DND-41 (cell line): ENCODE results near the gene MRPL36.

Source experiments
- ATAC-seq: fragments of 200-7000 bp; cut with Tn5 transposase; 3 replicates; pipeline ENCODE4 v1.9.1; 2021; ENCODE audit warnings: low read depth; ENCODE audit not compliant: insufficient read depth
- DNase-seq: peaks from one replicate; pipeline ENCODE4 v3.0.0-alpha.2; 2020
- H2AFZ ChIP-seq: 2 replicates; pipeline ENCODE4 v1.6.0; 2012; ENCODE audit warnings: low read depth, low read length
- H3K27ac ChIP-seq: 2 replicates; pipeline ENCODE4 v1.5.1; 2012; ENCODE audit warnings: low read length, inconsistent platforms
- H3K27me3 ChIP-seq: fragments of 200-600 bp; sonication (generic); 2 replicates; pipeline ENCODE4 v1.6.0; 2012; ENCODE audit warnings: low read length, mild to moderate bottlenecking, inconsistent platforms; ENCODE audit not compliant: insufficient read depth, poor library complexity
- H3K36me3 ChIP-seq: 2 replicates; pipeline ENCODE4 v1.5.1; 2012; ENCODE audit warnings: low read length, inconsistent platforms; ENCODE audit not compliant: insufficient read depth
- H3K4me1 ChIP-seq: 2 replicates; pipeline ENCODE4 v1.5.1; 2012; ENCODE audit warnings: mild to moderate bottlenecking, low read length; ENCODE audit not compliant: insufficient read depth
- H3K4me2 ChIP-seq: 2 replicates; pipeline ENCODE4 v1.6.0; 2012; ENCODE audit warnings: mild to moderate bottlenecking, moderate library complexity, low read length, inconsistent platforms; ENCODE audit not compliant: insufficient read depth
- H3K4me3 ChIP-seq, 2 experiments: fragments of 200-600 bp in 1 of 2; shearing (Covaris generic) in 1 of 2; 2 replicates each; pipeline ENCODE4 v1.5.1; 2012 to 2016; ENCODE audit warnings: inconsistent platforms in 2 of 2, low read length in 2 of 2, mild to moderate bottlenecking in 2 of 2, low read depth in 1 of 2, moderate library complexity in 1 of 2
- H3K79me2 ChIP-seq: 2 replicates; pipeline ENCODE4 v1.6.0; 2012; ENCODE audit warnings: low read length, inconsistent platforms; ENCODE audit not compliant: insufficient read depth
- H3K9ac ChIP-seq: 2 replicates; pipeline ENCODE4 v1.6.0; 2012; ENCODE audit warnings: low read depth, mild to moderate bottlenecking, inconsistent platforms, low read length, moderate library complexity
- H3K9me3 ChIP-seq: 2 replicates; pipeline ENCODE4 v1.5.1; 2012; ENCODE audit warnings: low read length, moderate library complexity, mild to moderate bottlenecking, inconsistent platforms; ENCODE audit not compliant: insufficient read depth, severe bottlenecking
- H4K20me1 ChIP-seq: 2 replicates; pipeline ENCODE4 v1.6.0; 2012; ENCODE audit warnings: low read length; ENCODE audit not compliant: insufficient read depth
- EZH2 ChIP-seq: IDR thresholded peaks from 3 replicates; pipeline ENCODE4 v1.6.1; 2012; ENCODE audit warnings: borderline replicate concordance, low read depth, mild to moderate bottlenecking, moderate library complexity, low read length, inconsistent platforms; ENCODE audit not compliant: severe bottlenecking
- TF ChIP-seq, protein P1 (sequence below): IDR thresholded peaks from 2 replicates; pipeline ENCODE4 v1.5.1; 2012; ENCODE audit warnings: borderline replicate concordance, low read length, moderate library complexity, mild to moderate bottlenecking; ENCODE audit not compliant: poor library complexity, severe bottlenecking; ENCODE audit errors: extremely low read depth

MRPL36 gene

GRCh38 chr5:1793301-1793740 lies 6.3 kb downstream of the MRPL36 start:
- no peak overlapping the region for H3K4me2 ChIP-seq

DNA sequence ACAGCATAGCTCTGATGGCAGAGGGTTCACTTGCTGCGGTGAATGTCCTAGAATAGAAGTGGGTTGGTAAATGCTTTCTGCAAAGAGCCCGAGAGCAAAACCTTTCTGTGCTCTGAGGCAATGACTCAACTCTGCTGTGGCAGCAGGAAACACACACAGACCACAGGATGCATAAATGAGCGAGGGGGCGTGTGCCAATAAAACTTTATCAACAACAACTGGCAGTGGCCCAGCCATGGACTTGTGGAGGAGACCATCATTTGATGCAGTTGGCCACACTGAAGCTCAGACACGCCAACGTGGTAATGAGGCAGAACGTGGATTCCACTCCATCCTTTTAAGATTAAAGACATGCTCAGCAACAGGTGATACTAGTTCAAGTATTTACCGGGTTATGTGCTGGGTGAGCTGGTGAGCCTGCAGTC lies 6.8 kb downstream of the MRPL36 start:
- peak overlapping the region; percentile 59 for H3K27ac ChIP-seq
- TF ChIP-seq, protein P1, sequence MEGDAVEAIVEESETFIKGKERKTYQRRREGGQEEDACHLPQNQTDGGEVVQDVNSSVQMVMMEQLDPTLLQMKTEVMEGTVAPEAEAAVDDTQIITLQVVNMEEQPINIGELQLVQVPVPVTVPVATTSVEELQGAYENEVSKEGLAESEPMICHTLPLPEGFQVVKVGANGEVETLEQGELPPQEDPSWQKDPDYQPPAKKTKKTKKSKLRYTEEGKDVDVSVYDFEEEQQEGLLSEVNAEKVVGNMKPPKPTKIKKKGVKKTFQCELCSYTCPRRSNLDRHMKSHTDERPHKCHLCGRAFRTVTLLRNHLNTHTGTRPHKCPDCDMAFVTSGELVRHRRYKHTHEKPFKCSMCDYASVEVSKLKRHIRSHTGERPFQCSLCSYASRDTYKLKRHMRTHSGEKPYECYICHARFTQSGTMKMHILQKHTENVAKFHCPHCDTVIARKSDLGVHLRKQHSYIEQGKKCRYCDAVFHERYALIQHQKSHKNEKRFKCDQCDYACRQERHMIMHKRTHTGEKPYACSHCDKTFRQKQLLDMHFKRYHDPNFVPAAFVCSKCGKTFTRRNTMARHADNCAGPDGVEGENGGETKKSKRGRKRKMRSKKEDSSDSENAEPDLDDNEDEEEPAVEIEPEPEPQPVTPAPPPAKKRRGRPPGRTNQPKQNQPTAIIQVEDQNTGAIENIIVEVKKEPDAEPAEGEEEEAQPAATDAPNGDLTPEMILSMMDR: no peak
- no peak for TF ChIP-seq EZH2
- H3K9ac ChIP-seq: no peak overlapping the region
- peak overlapping the region; percentile 51; the same call in 1 of the 2 replicates for H2AFZ ChIP-seq
- DNase-seq (peak; percentile 71), ATAC-seq (peak; percentile 85)
- no peaks in the 10 kb centered on the region for H3K9me3 ChIP-seq
- no peaks in the 10 kb centered on the region for H3K27me3 ChIP-seq
- H3K4me3 ChIP-seq: no peak overlapping the region
- peaks cover 4% of the 10 kb centered on the region; the same call in 1 of the 2 replicates for H3K79me2 ChIP-seq
- peaks cover 17% of the 10 kb centered on the region for H3K36me3 ChIP-seq
- peaks cover 17% of the 10 kb centered on the region; the same call in 1 of the 2 replicates for H4K20me1 ChIP-seq
- no peak overlapping the region for H3K4me2 ChIP-seq
- peaks cover 17% of the 10 kb centered on the region for H3K4me1 ChIP-seq

More at GRCh38 chr5:1793301-1793740, 6.3 kb downstream of the MRPL36 start:
- ATAC-seq (no peak), DNase-seq (no peak)
- TF ChIP-seq, protein P1: no peak
- no peak for TF ChIP-seq EZH2
- H3K4me3 ChIP-seq: no peak overlapping the region
- H3K27me3 ChIP-seq: no peaks in the 10 kb centered on the region
- no peak overlapping the region for H3K27ac ChIP-seq
- H4K20me1 ChIP-seq: peaks cover 20% of the 10 kb centered on the region; the same call in 1 of the 2 replicates
- H3K9me3 ChIP-seq: no peaks in the 10 kb centered on the region
- H3K36me3 ChIP-seq: peaks cover 21% of the 10 kb centered on the region
- H3K9ac ChIP-seq: no peak overlapping the region
- H2AFZ ChIP-seq: no peak overlapping the region
- H3K79me2 ChIP-seq: peaks cover 8% of the 10 kb centered on the region
- H3K4me1 ChIP-seq: peaks cover 22% of the 10 kb centered on the region

GRCh38 chr5:1791176-1791575 lies 8.5 kb downstream of the MRPL36 start:
- Histone ChIP-seq H3K79me2 (no peaks in the 10 kb centered on the region), H2AFZ (no peak overlapping the region), H3K4me2 (no peak overlapping the region), H3K9ac (no peak overlapping the region), H3K36me3 (no peaks in the 10 kb centered on the region), H3K9me3 (no peaks in the 10 kb centered on the region), H3K27ac (no peak overlapping the region), H3K4me1 (peaks cover 13% of the 10 kb centered on the region), H4K20me1 (no peaks in the 10 kb centered on the region), H3K27me3 (no peaks in the 10 kb centered on the region), H3K4me3 (no peak overlapping the region)
- TF ChIP-seq, protein P1: no peak
- TF ChIP-seq EZH2: no peak
- ATAC-seq (no peak), DNase-seq (no peak)
